ENCODE data around the gene HOXA9. TPM values are rescaled to one million over a fixed set of nuclear protein-coding genes. Genes with fewer than 3 reads are reported as not detected.

Gene HOXA9
- total RNA-seq, 4 donors from 2014 or later = 0.54 to 0.89 TPM; not detected in 2

DNA sequence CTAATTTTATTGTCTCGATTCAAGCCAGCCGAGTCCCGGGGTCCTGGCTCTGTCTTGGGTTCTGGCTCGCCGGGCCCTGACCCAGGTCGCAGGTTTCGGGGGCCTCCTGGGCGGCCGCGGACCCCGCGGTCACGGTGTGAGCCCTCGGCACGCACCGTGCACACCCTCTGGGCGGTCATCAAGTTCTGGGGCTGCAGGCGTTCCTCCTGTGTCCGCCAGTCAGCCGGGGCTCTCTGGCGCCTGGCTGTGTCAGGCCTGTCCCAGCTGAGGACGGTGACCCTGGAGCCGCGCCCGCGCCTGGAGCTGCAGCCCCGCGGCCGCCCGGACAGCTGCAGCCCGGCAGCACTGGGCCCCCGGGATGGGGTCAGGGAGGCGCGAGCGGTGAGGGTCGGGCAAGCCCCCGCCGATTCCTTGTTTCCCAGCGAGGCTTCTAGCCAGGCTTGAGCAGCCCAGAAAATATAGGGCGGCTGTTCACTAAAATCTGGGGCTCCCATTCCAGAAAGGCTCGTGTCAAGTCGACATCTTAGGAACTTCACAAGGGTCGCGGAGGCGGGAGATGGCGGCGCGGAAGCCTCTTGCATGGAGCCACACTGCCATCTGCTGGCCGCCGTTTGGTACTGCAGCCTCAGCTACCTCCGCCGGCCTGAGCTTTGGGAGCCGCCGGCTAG, 4.7 kb downstream of the HOXA9 start:
- Histone ChIP-seq H3K27me3 (peaks cover 100% of the 10 kb centered on the region), H3K4me3 (peak overlapping the region; percentile 29 to 62), H3K4me1 (peaks cover 0 to 50% (median 22%) of the 10 kb centered on the region in 3 donors), H3K9me3 (no peaks in the 10 kb centered on the region), H3K27ac (peak overlapping the region in 1 of 4 donors; percentile 51), H3K36me3 (no peaks in the 10 kb centered on the region)
- WGBS, 2 donors (ENCODE audit: low coverage in 1 of 2) = 10% methylated on average over 9 of the region's 54 CpGs; no CpG with 5 or more reads in 1 of the 2 donors
- TF ChIP-seq POLR2AphosphoS5 (IDR thresholded peaks at IDR 0.05) (no peak), CTCF (IDR thresholded peaks at IDR 0.05) (peak in 3 of 4 experiments; percentile 99 to 100 (median 99)), POLR2A (IDR thresholded peaks at IDR 0.05) (no peak), EP300 (IDR thresholded peaks at IDR 0.05) (no peak)
- ATAC-seq = peak; percentile 65

GRCh38 chr7:27160145-27160545, 5.2 kb downstream of the HOXA9 start:
- Histone ChIP-seq H3K36me3 (no peaks in the 10 kb centered on the region), H3K4me3 (peak overlapping the region in 1 of 2 donors; percentile 62), H3K27ac (no peak overlapping the region), H3K27me3 (peaks cover 100% of the 10 kb centered on the region), H3K4me1 (peaks cover 0 to 50% (median 20%) of the 10 kb centered on the region in 3 donors), H3K9me3 (no peaks in the 10 kb centered on the region)
- 48 to 50% methylated on average over 1 to 8 of the region's 23 CpGs for WGBS, 2 donors (ENCODE audit: low coverage in 1 of 2)
- ATAC-seq = no peak
- TF ChIP-seq POLR2AphosphoS5 (IDR thresholded peaks at IDR 0.05) (no peak), POLR2A (IDR thresholded peaks at IDR 0.05) (no peak)

- 56 to 62% methylated on average over 15 to 20 of the region's 27 CpGs for WGBS, 2 donors (ENCODE audit: low coverage in 1 of 2)
- no peaks in the 10 kb centered on the region for H3K36me3 ChIP-seq
- ATAC-seq = no peak
- no peak overlapping the region for H3K27ac ChIP-seq
- TF ChIP-seq CTCF (IDR thresholded peaks at IDR 0.05) (no peak), EP300 (IDR thresholded peaks at IDR 0.05) (no peak), POLR2A (IDR thresholded peaks at IDR 0.05) (no peak), POLR2AphosphoS5 (IDR thresholded peaks at IDR 0.05) (no peak)
- peaks cover 0 to 50% (median 21%) of the 10 kb centered on the region in 3 donors for H3K4me1 ChIP-seq
- H3K27me3 ChIP-seq = peaks cover 100% of the 10 kb centered on the region
- H3K9me3 ChIP-seq = no peaks in the 10 kb centered on the region
- no peak overlapping the region for H3K4me3 ChIP-seq
Observed at GRCh38 chr7:27159266-27160144, 5.8 kb downstream of the HOXA9 start.

GRCh38 chr7:27158436-27159265, 6.7 kb downstream of the HOXA9 start:
- no peak for ATAC-seq
- TF ChIP-seq POLR2A (IDR thresholded peaks at IDR 0.05) = no peak
- no peak for TF ChIP-seq CTCF (IDR thresholded peaks at IDR 0.05)
- TF ChIP-seq EP300 (IDR thresholded peaks at IDR 0.05) = no peak
- no peak for TF ChIP-seq POLR2AphosphoS5 (IDR thresholded peaks at IDR 0.05)
- WGBS, 2 donors (ENCODE audit: low coverage in 1 of 2) = 42% methylated on average over 16 to 29 of the region's 35 CpGs

More at GRCh38 chr7:27158436-27159265, 6.7 kb downstream of the HOXA9 start:
- Histone ChIP-seq H3K9me3 (no peaks in the 10 kb centered on the region), H3K27ac (no peak overlapping the region), H3K4me1 (peaks cover 0 to 48% (median 21%) of the 10 kb centered on the region in 3 donors), H3K27me3 (peaks cover 100% of the 10 kb centered on the region), H3K4me3 (no peak overlapping the region), H3K36me3 (no peaks in the 10 kb centered on the region)
